K562 (cell line): ENCODE data around the gene CD47.

Source experiments
- JUN ChIP-seq, 2 experiments: sonication (generic) in 1 of 2; formaldehyde crosslinking in 1 of 2; IDR thresholded peaks; 2 replicates each; pipeline versions ENCODE4 v1.6.1 to v1.8.0; 2012 to 2022; ENCODE audit warnings: borderline replicate concordance in 2 of 2, mild to moderate bottlenecking in 2 of 2, improper control_type of control experiment in 1 of 2, low read depth in 1 of 2, low read length in 1 of 2, missing genetic modification reagents in 1 of 2
- KAT2B ChIP-seq: IDR thresholded peaks from one replicate; pipeline ENCODE4 v1.6.1; 2012; ENCODE audit warnings: low read depth, mild to moderate bottlenecking, control low read depth, inconsistent platforms, low read length, moderate library complexity
- MAFK ChIP-seq: IDR thresholded peaks from 2 replicates; pipeline ENCODE4 v1.6.1; 2011; ENCODE audit warnings: low read length, improper control_type of control experiment
- ZC3H4 ChIP-seq: sonication (generic); formaldehyde crosslinking; IDR thresholded peaks from 2 replicates; pipeline ENCODE4 v1.9.0; 2021; ENCODE audit warnings: missing genetic modification reagents, borderline replicate concordance
- ZNF239 ChIP-seq: fragments of 250-450 bp; sonication (Bioruptor Pico); IDR thresholded peaks from 2 replicates; pipeline ENCODE4 v1.4.0; 2020; ENCODE audit warnings: mild to moderate bottlenecking
- TF ChIP-seq, protein P1 (sequence below): sonication (generic); IDR thresholded peaks from 2 replicates; pipeline ENCODE4 v1.6.1; 2016

DNA sequence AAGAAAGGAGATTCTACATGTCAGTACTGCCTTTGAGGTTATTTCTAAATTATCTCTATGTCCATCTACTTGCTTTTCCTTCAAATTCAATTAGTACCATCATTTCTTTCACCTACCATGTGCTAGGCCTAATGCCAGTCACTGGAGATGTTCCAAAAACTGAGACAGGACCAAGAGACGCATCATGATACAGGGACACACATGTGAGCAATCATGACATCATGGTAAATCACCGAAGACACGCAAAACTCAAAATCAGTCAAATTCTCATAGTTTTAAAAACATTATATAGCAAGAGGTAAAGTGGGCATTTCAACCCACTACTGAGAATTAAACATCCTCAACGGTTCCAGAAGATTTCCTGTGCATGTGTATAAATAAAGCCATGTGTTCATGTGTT lies 95.0 kb downstream of the CD47 start:
- TF ChIP-seq, protein P1, sequence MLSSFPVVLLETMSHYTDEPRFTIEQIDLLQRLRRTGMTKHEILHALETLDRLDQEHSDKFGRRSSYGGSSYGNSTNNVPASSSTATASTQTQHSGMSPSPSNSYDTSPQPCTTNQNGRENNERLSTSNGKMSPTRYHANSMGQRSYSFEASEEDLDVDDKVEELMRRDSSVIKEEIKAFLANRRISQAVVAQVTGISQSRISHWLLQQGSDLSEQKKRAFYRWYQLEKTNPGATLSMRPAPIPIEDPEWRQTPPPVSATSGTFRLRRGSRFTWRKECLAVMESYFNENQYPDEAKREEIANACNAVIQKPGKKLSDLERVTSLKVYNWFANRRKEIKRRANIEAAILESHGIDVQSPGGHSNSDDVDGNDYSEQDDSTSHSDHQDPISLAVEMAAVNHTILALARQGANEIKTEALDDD: no peak
- TF ChIP-seq KAT2B (no peak), JUN (IDR thresholded peaks at IDR 0.05; ENCODE audit: borderline replicate concordance, low read depth, low read length) (no peak), JUN (CRISPR knock-in tag; IDR thresholded peaks at IDR 0.05; ENCODE audit: borderline replicate concordance) (no peak), MAFK (no peak), ZNF239 (CRISPR knock-in tag) (no peak), ZC3H4 (CRISPR knock-in tag) (no peak)
